Measurements from ENCODE around the gene PRKAA1.
A peak's percentile ranks its signal among the peaks of the same experiment; 100 is the strongest.
"Not testable (repeated sequence)": the region's sequence is repeated elsewhere in the genome, so short reads cannot be mapped to it uniquely, and the experiment has no call there.

The PRKAA1 gene

GRCh38 chr5:40733879-40734563 lies 64.2 kb downstream of the PRKAA1 start:
- TF ChIP-seq CTCF (IDR thresholded peaks at IDR 0.05; ENCODE audit: control insufficient read depth, extremely low read depth, insufficient read depth) = no peak
- H3K4me3 ChIP-seq (ENCODE audit: low read depth, low read length) = no peak overlapping the region
- DNase-seq (ENCODE audit: low read depth) = no peak

GRCh38 chr5:40733434-40733833 lies 64.7 kb downstream of the PRKAA1 start:
- no peak for DNase-seq (ENCODE audit: low read depth)
- no peak for TF ChIP-seq CTCF (IDR thresholded peaks at IDR 0.05; ENCODE audit: control insufficient read depth, extremely low read depth, insufficient read depth)
- no peak overlapping the region for H3K4me3 ChIP-seq (ENCODE audit: low read depth, low read length)

GRCh38 chr5:40722497-40722911 lies 75.7 kb downstream of the PRKAA1 start:
- not testable (repeated sequence) for H3K4me3 ChIP-seq (ENCODE audit: low read depth, low read length); DNase-seq (ENCODE audit: low read depth)

GRCh38 chr5:40720069-40720468 lies 78.1 kb downstream of the PRKAA1 start:
- DNase-seq (ENCODE audit: low read depth) = no peak
- no peak for TF ChIP-seq CTCF (IDR thresholded peaks at IDR 0.05; ENCODE audit: control insufficient read depth, extremely low read depth, insufficient read depth)
- no peak overlapping the region for H3K4me3 ChIP-seq (ENCODE audit: low read depth, low read length)

- H3K4me3 ChIP-seq (ENCODE audit: low read depth, low read length) = no peak overlapping the region
- DNase-seq (ENCODE audit: low read depth) = no peak
- no peak for TF ChIP-seq CTCF (IDR thresholded peaks at IDR 0.05; ENCODE audit: control insufficient read depth, extremely low read depth, insufficient read depth)
Measured at GRCh38 chr5:40717281-40717680, 80.9 kb downstream of the PRKAA1 start.

GRCh38 chr5:40716590-40716989 lies 81.6 kb downstream of the PRKAA1 start:
- no peak overlapping the region for H3K4me3 ChIP-seq (ENCODE audit: low read depth, low read length)
- DNase-seq (ENCODE audit: low read depth) = no peak
- TF ChIP-seq CTCF (IDR thresholded peaks at IDR 0.05; ENCODE audit: control insufficient read depth, extremely low read depth, insufficient read depth) = no peak

GRCh38 chr5:40716000-40716399 lies 82.2 kb downstream of the PRKAA1 start:
- no peak for DNase-seq (ENCODE audit: low read depth)
- no peak overlapping the region for H3K4me3 ChIP-seq (ENCODE audit: low read depth, low read length)
- peak; percentile 60 for TF ChIP-seq CTCF (IDR thresholded peaks at IDR 0.05; ENCODE audit: control insufficient read depth, extremely low read depth, insufficient read depth)
